GM21576 (cell line): Measurements from ENCODE around the gene TRPV3.

ENCODE experiments used
- ATAC-seq: cut with Tn5 transposase; IDR thresholded peaks from one replicate; pipeline ENCODE4 v1.9.1; 2021; ENCODE audit warnings: mild to moderate bottlenecking, moderate library complexity; ENCODE audit not compliant: unreplicated experiment

Gene TRPV3

GRCh38 chr17:3547628-3548027, 10.0 kb downstream of the TRPV3 start:
- ATAC-seq, result no peak

GRCh38 chr17:3546997-3547396, 10.6 kb downstream of the TRPV3 start:
- no peak for ATAC-seq

GRCh38 chr17:3546521-3546920, 11.1 kb downstream of the TRPV3 start:
- no peak for ATAC-seq

GRCh38 chr17:3545151-3545550, 12.5 kb downstream of the TRPV3 start:
- ATAC-seq, result no peak

- no peak for ATAC-seq
Measured at GRCh38 chr17:3544365-3544764, 13.2 kb downstream of the TRPV3 start.

GRCh38 chr17:3543453-3543852, 14.2 kb downstream of the TRPV3 start:
- no peak for ATAC-seq

- ATAC-seq, result no peak
Measured at GRCh38 chr17:3542410-3543088, 15.1 kb downstream of the TRPV3 start.

GRCh38 chr17:3539881-3540540, 17.6 kb downstream of the TRPV3 start:
- ATAC-seq, result no peak

GRCh38 chr17:3536716-3537115, 20.9 kb downstream of the TRPV3 start:
- no peak for ATAC-seq

- no peak for ATAC-seq
Measured at GRCh38 chr17:3535253-3535995, 22.2 kb downstream of the TRPV3 start.

- no peak for ATAC-seq
Measured at GRCh38 chr17:3534881-3535252, 22.7 kb downstream of the TRPV3 start.

- ATAC-seq, result no peak
Measured at GRCh38 chr17:3533752-3534151, 23.9 kb downstream of the TRPV3 start.

- no peak for ATAC-seq
Measured at GRCh38 chr17:3532859-3533142, 24.8 kb downstream of the TRPV3 start.

GRCh38 chr17:3532106-3532858, 25.3 kb downstream of the TRPV3 start:
- ATAC-seq, result no peak

GRCh38 chr17:3531266-3532101, 26.1 kb downstream of the TRPV3 start:
- no peak for ATAC-seq

GRCh38 chr17:3529817-3530741, 27.5 kb downstream of the TRPV3 start:
- no peak for ATAC-seq

- ATAC-seq, result no peak
Measured at GRCh38 chr17:3528880-3529511, 28.6 kb downstream of the TRPV3 start.

GRCh38 chr17:3528403-3528851, 29.2 kb downstream of the TRPV3 start:
- ATAC-seq, result no peak

- no peak for ATAC-seq
Measured at GRCh38 chr17:3527896-3528295, 29.7 kb downstream of the TRPV3 start.
